IPS-20b (cell line): ENCODE measurements around the gene RIN2.

Experiments used
- H3K27ac ChIP-seq: one replicate; pipeline ENCODE4 v1.5.1; 2013; ENCODE audit warnings: low read length
- H3K27me3 ChIP-seq: 2 replicates; pipeline ENCODE4 v1.6.1; 2013; ENCODE audit warnings: mild to moderate bottlenecking, low read length, inconsistent platforms; ENCODE audit not compliant: insufficient read depth
- H3K36me3 ChIP-seq: 2 replicates; pipeline ENCODE4 v1.6.1; 2013; ENCODE audit warnings: low read depth, mild to moderate bottlenecking, inconsistent platforms, low read length, moderate library complexity; ENCODE audit not compliant: insufficient read depth
- H3K4me1 ChIP-seq: 2 replicates; pipeline ENCODE4 v1.6.1; 2013; ENCODE audit warnings: mild to moderate bottlenecking, control low read depth, inconsistent platforms, low read length, moderate library complexity; ENCODE audit not compliant: insufficient read depth
- H3K4me3 ChIP-seq: 2 replicates; pipeline ENCODE4 v1.5.1; 2013; ENCODE audit warnings: mild to moderate bottlenecking, low read length, inconsistent platforms
- H3K9ac ChIP-seq: 2 replicates; pipeline ENCODE4 v1.6.1; 2013; ENCODE audit warnings: low read depth, mild to moderate bottlenecking, inconsistent platforms, low read length, moderate library complexity
- H3K9me3 ChIP-seq: 2 replicates; pipeline ENCODE4 v1.6.1; 2013; ENCODE audit warnings: mild to moderate bottlenecking, low read depth, low read length, inconsistent platforms; ENCODE audit not compliant: insufficient read depth

Gene RIN2, protein sequence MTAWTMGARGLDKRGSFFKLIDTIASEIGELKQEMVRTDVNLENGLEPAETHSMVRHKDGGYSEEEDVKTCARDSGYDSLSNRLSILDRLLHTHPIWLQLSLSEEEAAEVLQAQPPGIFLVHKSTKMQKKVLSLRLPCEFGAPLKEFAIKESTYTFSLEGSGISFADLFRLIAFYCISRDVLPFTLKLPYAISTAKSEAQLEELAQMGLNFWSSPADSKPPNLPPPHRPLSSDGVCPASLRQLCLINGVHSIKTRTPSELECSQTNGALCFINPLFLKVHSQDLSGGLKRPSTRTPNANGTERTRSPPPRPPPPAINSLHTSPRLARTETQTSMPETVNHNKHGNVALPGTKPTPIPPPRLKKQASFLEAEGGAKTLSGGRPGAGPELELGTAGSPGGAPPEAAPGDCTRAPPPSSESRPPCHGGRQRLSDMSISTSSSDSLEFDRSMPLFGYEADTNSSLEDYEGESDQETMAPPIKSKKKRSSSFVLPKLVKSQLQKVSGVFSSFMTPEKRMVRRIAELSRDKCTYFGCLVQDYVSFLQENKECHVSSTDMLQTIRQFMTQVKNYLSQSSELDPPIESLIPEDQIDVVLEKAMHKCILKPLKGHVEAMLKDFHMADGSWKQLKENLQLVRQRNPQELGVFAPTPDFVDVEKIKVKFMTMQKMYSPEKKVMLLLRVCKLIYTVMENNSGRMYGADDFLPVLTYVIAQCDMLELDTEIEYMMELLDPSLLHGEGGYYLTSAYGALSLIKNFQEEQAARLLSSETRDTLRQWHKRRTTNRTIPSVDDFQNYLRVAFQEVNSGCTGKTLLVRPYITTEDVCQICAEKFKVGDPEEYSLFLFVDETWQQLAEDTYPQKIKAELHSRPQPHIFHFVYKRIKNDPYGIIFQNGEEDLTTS

DNA sequence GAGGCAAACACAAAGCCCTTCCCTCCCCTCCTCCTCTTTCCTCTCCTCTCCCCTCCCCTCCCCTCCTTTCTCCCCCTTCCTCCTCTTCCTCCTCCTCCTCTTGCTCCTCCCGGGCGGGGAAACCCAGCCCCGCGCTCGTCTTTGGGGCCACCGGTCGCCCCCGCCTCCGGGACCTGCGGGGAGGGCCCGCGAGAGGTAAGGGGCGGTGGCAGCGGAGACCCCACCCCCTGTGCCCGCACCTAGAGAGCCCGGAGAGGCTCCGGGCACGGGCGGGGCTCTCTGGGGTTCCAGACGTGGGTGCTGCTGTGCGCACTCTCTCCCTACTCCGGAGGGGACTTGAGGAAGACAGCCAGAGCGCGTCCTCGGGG lies at the start of gene RIN2:
RIN2 (plus strand) TSS at position 126 of the 368 bp plus-strand sequence. CDS start 131,344 bp downstream, outside the sequence.
- no peak within 1 kb of the TSS for H3K27ac ChIP-seq
- peak within 1 kb of the TSS; percentile 78; the same call in 1 of the 2 replicates for H3K9ac ChIP-seq
- H3K36me3 ChIP-seq, result no peaks in the 10 kb centered on the region
- peaks cover 43% of the 10 kb centered on the region for H3K27me3 ChIP-seq
- no peaks in the 10 kb centered on the region; the same call in 1 of the 2 replicates for H3K4me1 ChIP-seq
- no peaks in the 10 kb centered on the region for H3K9me3 ChIP-seq
- H3K4me3 ChIP-seq, result peak within 1 kb of the TSS; percentile 94

DNA sequence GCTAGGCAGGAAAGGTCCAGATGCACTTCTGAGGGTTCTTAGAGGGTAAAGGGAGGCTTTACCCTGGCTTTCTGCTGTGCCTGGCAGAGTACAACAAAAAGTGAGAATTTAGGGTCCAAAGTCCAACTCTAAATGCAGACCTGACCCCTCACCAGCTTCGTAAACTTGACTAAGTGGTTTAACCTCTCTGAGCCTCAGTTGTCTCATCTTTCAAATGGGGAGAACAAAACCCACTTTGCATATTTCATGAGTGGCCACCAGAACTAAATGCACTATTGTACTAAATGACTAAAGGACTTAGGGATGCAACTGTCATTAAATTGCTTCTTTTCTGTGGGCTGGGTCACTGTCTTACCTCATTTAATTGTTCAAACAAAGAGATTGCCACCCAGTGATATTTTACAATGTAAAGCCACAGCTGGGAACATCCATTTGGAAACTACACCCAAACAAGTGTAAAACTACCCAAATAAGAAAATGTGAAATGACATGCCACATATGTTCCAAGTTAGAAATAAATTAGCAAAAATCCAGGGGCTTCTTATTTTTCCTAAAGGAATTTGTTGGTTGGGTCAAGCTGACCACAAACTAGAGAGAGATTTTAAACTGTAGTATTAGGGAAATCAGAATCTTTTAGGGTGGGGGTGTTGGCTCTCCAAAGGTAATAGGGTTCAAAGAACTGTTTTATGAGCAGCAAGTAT lies 48.3 kb upstream of the RIN2 start:
- Histone ChIP-seq H3K4me3 (no peak overlapping the region), H3K9me3 (no peaks in the 10 kb centered on the region), H3K4me1 (no peaks in the 10 kb centered on the region; the same call in 1 of the 2 replicates), H3K9ac (no peak overlapping the region), H3K36me3 (no peaks in the 10 kb centered on the region), H3K27me3 (no peaks in the 10 kb centered on the region), H3K27ac (no peak overlapping the region)

DNA sequence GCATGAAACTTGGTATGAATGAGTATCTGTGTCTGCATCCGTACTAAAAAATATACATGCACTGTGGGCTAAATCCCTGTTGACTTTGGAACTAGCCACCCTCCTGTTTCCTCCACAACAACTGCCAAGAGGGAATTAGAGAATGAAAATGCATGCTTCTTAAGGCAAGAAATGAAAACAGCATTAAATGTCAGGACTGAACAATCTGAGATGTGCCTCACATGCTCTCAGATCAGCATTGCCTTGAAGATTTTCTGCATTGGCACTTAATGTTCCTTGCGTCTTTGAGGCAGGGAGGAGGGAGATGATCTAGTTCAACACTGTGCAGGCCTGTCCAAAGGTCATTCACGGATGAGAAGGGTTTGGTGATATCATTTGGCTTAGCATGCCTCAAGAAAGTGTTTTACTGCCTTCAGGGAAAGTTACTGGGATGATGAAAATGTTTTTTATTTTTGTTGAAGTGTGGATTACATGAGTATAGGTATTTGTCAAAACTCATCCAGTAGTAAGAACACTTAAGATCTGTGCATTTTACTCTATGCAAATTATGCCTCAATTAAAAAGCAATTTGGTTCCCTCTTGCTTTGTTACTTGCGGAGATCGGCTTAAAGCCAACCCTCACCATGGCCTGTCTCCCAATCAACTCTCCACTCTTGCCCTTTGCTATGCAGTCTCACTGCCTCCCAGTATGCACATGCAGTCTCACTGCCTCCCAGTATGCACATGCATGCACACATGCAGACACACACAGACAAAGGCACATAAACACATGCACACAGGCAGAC lies 47.5 kb upstream of the RIN2 start:
- H3K4me3 ChIP-seq, result no peak overlapping the region
- no peaks in the 10 kb centered on the region for H3K9me3 ChIP-seq
- H3K4me1 ChIP-seq, result no peaks in the 10 kb centered on the region; the same call in 1 of the 2 replicates
- H3K36me3 ChIP-seq, result no peaks in the 10 kb centered on the region
- no peak overlapping the region for H3K27ac ChIP-seq
- H3K27me3 ChIP-seq, result no peaks in the 10 kb centered on the region
- no peak overlapping the region for H3K9ac ChIP-seq

DNA sequence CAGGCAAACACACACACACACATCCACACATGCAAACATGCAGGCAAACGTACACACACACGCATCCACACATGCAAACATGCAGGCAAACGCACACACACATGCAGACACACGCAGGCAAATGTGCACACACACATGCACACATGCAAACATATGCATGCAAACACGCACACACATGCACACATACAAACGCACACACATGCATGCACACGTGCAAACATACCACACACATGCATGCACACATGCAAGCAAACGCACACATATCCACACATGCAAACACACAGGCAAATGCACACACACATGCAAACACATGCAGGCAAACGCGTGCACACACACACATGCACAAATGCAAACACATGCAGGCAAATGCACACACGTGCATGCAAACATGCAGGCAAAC lies 46.9 kb upstream of the RIN2 start:
- Histone ChIP-seq H3K9me3 (no peaks in the 10 kb centered on the region), H3K27me3 (no peaks in the 10 kb centered on the region), H3K27ac (no peak overlapping the region), H3K4me3 (no peak overlapping the region), H3K9ac (no peak overlapping the region), H3K4me1 (no peaks in the 10 kb centered on the region; the same call in 1 of the 2 replicates), H3K36me3 (no peaks in the 10 kb centered on the region)

DNA sequence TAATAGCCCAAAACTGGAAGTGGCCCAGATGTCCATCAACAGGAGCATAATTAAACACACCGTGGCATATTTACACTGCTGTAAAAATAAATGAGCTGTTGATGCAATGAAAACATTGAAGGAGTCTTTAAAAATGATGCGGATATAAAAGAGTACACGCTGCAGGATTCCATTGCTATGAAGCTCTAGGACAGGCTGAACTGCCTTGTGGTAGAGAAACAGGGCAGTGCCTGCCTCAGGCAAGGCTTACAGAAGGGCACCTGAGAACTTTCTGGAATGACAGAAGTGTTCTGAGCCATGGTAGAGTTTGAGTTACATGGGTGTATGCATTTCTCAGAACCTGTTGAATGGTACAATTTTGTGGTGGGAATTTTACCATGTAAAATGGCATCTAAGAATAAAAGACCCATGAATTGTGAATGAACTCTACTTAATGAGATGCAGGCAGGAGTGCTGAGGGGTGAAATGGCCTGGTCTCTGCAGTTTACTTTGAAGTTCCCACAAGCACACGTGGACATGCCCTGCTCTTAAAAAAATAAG lies 45.3 kb upstream of the RIN2 start:
- no peaks in the 10 kb centered on the region for H3K36me3 ChIP-seq
- no peaks in the 10 kb centered on the region for H3K27me3 ChIP-seq
- H3K9ac ChIP-seq, result no peak overlapping the region
- no peak overlapping the region for H3K4me3 ChIP-seq
- peaks cover 7% of the 10 kb centered on the region; the same call in 1 of the 2 replicates for H3K9me3 ChIP-seq
- no peak overlapping the region for H3K27ac ChIP-seq
- no peaks in the 10 kb centered on the region; the same call in 1 of the 2 replicates for H3K4me1 ChIP-seq

DNA sequence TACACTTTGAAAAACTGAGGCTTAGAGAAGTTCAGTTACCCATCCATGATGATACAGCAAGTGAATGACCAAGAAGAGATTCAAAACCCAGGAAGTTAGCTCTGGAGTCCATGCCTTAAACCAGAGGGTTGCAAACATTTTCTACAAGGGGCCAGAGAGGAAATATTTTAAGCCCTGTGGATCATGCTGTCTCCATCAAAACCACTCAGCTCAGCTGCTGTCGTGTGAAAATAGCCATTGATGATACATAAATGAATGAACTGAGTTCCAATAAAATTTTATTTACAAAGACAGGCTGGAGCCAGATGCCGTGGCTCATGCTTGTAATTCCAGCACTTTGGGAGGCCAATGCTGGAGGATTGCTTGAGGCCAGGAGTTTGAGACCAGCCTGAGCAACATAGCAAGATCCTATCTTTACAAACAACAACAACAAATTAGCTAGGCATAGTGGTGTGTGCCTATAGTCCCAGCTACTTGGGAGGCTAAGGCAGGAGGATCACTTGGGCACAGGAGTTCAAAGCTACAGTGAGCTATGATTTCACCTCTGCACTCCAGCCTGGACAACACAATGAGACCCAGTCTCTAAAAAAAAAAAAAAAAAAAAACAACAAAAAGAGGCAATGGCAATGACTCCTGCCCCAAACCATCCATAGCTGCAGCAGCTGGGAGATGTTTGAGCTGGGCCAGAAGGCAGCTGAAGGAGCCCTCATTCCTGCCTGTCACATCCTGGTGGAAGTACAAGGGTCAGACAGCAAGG lies 44.1 kb upstream of the RIN2 start:
- no peak overlapping the region for H3K9ac ChIP-seq
- H3K9me3 ChIP-seq, result peaks cover 7% of the 10 kb centered on the region; the same call in 1 of the 2 replicates
- H3K36me3 ChIP-seq, result no peaks in the 10 kb centered on the region
- no peak overlapping the region for H3K4me3 ChIP-seq
- H3K4me1 ChIP-seq, result no peaks in the 10 kb centered on the region; the same call in 1 of the 2 replicates
- no peaks in the 10 kb centered on the region for H3K27me3 ChIP-seq
- no peak overlapping the region for H3K27ac ChIP-seq

DNA sequence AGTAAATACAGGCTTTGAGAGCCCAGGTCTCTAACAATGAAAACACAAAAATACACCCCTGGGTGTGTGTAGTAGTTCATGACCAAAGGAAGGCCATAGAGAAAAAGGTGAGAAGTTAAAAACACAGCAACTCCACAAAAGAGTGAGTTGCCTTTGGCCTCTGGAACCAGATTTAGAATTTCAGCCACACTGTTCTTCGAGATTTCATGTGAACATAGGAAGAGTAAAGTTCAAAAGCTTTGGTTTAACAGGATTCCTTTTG lies 43.5 kb upstream of the RIN2 start:
- no peak overlapping the region for H3K9ac ChIP-seq
- H3K27ac ChIP-seq, result no peak overlapping the region
- H3K9me3 ChIP-seq, result peaks cover 7% of the 10 kb centered on the region; the same call in 1 of the 2 replicates
- H3K4me1 ChIP-seq, result no peaks in the 10 kb centered on the region; the same call in 1 of the 2 replicates
- no peaks in the 10 kb centered on the region for H3K27me3 ChIP-seq
- H3K4me3 ChIP-seq, result no peak overlapping the region
- H3K36me3 ChIP-seq, result no peaks in the 10 kb centered on the region

DNA sequence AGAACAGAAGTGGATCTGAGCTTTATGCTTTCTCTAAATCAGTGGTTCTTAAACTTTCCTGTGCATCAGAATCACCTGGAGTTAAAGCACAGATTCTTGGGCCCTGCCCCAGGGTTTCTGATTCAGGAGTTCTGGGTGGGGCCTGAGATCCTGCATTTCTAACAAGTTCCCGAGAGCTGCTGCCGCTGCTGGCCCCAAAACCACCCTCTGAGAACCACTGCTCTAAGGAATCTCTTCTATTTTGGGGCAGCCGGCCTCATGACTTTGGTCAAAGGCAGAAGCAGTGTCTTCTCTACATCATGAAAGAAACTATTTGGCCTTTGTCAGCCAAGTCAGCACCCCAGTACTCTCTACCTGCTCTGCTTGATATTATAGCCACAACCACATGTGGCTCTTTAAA lies 42.1 kb upstream of the RIN2 start:
- H3K36me3 ChIP-seq, result no peaks in the 10 kb centered on the region

DNA sequence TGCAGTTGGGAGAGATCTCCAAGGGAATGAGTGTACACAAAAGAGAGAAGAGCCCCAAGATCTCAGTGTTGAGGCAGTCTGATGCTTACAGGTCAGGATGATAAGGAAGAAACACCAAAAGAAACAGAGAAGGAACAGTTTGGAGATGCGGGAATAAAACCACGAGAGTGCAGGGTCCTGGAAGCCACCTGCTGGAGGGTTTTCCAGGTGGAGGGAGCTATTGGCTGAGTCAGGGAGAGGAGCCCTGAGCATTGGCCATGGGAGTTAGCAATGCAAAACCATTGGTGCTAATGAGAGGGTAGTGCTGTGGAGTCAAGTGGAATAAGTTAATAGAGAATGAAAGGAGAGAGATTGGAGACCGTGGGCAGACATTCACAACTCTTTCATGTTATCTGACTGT lies 39.2 kb upstream of the RIN2 start:
- Histone ChIP-seq H3K9ac (no peak overlapping the region), H3K9me3 (peaks cover 7% of the 10 kb centered on the region; the same call in 1 of the 2 replicates), H3K27me3 (no peaks in the 10 kb centered on the region), H3K4me1 (no peaks in the 10 kb centered on the region), H3K36me3 (no peaks in the 10 kb centered on the region), H3K4me3 (no peak overlapping the region), H3K27ac (no peak overlapping the region)

More for the DNA sequence above, 42.1 kb upstream of the RIN2 start:
- Histone ChIP-seq H3K9ac (no peak overlapping the region), H3K4me1 (no peaks in the 10 kb centered on the region), H3K9me3 (peaks cover 7% of the 10 kb centered on the region; the same call in 1 of the 2 replicates), H3K27ac (no peak overlapping the region), H3K4me3 (no peak overlapping the region), H3K27me3 (no peaks in the 10 kb centered on the region)

DNA sequence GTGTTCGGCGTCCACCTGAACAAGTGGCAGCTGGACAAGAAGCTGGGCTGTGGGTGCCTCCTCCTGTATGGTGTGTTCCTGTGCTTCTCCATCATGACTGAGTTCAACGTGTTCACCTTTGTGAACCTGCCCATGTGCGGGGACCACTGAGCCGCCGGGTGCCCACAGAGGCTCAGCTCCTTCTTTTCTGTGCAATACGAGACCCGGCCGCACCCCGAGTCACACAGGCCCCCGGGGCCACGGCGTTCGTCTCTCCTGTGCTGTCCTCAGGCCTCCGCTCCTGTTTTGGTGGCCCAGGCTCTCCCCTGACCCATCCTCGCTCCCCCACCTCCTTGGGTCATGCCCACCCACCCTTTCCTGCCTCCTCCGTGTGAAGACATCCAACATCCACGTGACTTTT lies 37.1 kb upstream of the RIN2 start:
- H3K36me3 ChIP-seq, result no peaks in the 10 kb centered on the region
- H3K9me3 ChIP-seq, result peaks cover 7% of the 10 kb centered on the region; the same call in 1 of the 2 replicates
- no peak overlapping the region for H3K4me3 ChIP-seq
- H3K4me1 ChIP-seq, result no peaks in the 10 kb centered on the region
- H3K27me3 ChIP-seq, result no peaks in the 10 kb centered on the region
- no peak overlapping the region for H3K27ac ChIP-seq
- no peak overlapping the region for H3K9ac ChIP-seq
